22Rv1 (cell line): Measurements from ENCODE around the gene ATG101.

Experiments used
- H3K27ac ChIP-seq: fragments of 450-650 bp; 2 replicates; pipeline ENCODE4 v1.5.1; 2017
- ZFX ChIP-seq: fragments of 450-650 bp; IDR thresholded peaks from 2 replicates; pipeline ENCODE4 v1.6.1; 2017; ENCODE audit warnings: antibody characterized with exemption, borderline replicate concordance
- TF ChIP-seq, protein P1 (sequence below): fragments of 450-650 bp; IDR thresholded peaks from 2 replicates; pipeline ENCODE4 v1.5.1; 2017; ENCODE audit warnings: mild to moderate bottlenecking

The ATG101 gene

DNA sequence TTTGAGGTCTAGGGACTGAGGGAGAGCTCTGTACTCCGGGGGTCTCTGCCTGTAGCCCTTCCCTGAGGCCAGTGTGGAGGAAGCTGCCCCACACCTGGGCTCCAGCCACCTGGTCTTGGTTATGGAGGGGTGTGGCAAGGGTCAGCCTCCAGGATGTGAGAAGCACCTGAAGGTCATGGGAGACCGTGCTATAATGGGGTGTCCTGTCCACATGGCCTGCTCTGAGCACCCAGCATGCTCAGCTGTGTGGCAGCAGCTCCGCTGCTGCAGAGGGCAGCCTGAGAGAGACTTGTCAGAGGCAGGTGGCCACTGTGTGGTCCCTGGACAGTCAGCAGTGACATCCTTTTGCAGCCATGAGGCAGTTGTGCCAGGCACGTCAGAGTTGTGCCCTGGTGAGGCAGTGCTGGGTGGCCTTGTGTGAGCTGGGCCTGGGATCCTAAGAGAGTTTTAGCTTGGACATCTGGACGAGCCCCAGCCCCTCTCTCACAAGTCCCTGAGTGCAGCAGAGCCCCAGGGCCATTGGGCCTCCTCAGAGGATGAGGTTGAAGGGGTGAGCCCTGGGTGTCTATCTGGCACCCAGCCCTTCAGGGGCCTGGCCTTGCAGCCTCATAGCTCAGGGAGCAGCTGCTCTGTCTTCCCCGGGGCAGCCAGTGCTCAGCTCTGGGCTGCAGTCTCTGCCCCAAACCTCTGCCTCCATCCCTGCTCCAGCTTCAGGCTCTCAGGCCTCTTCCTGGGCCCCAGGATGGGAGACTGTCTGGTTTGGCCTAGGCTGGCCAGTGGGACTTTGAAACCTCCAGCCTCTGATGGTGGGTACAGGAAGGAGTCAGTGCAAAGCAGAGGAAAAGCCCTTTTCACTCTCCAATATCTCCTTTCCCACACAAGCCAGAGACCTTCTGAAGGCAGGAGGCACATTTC lies 7.4 kb upstream of the ATG101 start:
- H3K27ac ChIP-seq: no peak overlapping the region
- TF ChIP-seq ZFX: no peak
- TF ChIP-seq, protein P1, sequence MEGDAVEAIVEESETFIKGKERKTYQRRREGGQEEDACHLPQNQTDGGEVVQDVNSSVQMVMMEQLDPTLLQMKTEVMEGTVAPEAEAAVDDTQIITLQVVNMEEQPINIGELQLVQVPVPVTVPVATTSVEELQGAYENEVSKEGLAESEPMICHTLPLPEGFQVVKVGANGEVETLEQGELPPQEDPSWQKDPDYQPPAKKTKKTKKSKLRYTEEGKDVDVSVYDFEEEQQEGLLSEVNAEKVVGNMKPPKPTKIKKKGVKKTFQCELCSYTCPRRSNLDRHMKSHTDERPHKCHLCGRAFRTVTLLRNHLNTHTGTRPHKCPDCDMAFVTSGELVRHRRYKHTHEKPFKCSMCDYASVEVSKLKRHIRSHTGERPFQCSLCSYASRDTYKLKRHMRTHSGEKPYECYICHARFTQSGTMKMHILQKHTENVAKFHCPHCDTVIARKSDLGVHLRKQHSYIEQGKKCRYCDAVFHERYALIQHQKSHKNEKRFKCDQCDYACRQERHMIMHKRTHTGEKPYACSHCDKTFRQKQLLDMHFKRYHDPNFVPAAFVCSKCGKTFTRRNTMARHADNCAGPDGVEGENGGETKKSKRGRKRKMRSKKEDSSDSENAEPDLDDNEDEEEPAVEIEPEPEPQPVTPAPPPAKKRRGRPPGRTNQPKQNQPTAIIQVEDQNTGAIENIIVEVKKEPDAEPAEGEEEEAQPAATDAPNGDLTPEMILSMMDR: no peak

- TF ChIP-seq, protein P1: no peak
- TF ChIP-seq ZFX: no peak
- H3K27ac ChIP-seq: no peak overlapping the region
These were observed 6.5 kb upstream of the ATG101 start for GRCh38 chr12:52063082-52063924.

DNA sequence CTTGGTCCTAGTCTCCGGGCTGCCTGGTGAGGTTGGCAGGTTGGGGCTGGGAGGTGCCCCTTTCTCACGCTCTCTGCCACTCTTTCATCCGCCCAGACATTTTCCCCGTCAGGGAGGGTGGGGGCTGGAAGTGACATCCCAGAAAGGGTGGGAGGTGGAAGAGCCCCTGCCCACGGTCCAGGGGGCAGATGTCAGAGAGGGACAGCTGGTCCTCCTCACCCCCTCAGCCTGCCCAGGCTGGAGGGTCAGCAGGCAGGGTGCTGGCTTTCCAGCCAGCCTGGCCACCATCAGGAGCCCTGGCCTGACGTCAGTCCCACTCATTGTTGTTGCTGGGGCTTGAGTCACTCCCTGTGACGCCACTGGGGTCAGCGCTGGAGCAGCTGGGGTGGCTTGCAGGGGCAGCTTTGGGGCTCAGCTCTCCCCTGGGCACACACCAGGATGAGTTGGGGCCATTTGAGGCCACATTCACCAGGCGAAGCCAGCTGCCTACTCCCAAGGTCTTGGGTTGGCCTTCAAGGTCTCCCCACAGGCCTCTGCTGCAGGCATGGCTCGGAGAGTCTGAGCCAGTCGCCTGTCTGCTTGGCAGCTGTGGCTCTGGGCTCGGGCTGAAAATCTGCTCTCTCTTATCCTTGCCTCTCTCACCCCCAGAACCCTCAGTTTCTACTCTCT lies 5.7 kb upstream of the ATG101 start:
- TF ChIP-seq, protein P1: no peak
- no peak for TF ChIP-seq ZFX
- H3K27ac ChIP-seq: no peak overlapping the region

DNA sequence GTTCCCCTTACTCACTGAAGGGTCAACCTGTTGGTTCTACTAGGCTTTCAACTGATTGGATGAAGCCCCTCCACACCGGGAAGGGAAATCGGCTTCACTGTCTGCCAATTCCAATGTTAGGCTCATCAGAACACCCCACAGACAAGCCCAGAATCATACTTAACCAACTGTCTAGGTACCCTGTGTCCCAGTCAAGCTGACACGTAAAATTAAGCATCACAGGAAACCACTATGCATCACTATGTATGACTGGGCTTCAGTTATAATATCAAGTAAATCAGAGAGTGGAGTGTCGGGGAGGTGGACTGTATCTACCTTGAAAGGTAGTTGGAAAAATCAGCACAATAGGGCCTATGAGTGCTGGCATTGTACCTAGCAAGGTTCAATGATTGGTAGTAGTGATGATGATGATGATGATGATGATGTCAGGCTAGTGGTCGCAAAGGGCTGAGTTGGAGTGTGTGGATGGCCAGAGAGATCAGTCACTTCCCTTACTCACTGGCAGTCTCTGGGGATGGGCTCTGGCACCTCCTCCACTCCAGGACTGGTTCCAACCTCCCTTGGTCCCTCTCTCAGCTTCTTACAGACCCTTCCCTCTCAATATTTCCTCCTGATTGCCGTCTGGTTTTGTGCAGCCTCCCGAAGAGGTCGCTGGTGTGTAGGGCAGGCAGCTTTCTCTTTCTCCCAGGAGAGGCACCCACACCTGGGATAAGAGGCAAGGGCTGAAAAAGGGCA lies 3.3 kb upstream of the ATG101 start:
- H3K27ac ChIP-seq: no peak overlapping the region
- no peak for TF ChIP-seq ZFX
- TF ChIP-seq, protein P1: no peak

DNA sequence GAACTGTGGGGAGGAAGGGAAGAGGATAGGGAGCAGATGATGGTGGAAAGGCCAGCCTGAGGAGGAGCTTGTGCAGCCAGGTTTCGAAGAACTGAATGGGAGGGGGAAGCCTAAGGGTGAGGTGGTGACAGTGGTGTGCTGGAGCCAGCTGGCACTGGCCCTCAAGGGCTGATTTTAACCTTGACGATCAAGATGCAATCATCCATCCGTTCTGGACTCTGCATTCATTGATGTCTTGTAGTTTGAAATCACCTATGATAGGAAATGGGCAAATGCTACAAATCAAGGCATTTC lies 2.8 kb upstream of the ATG101 start:
- TF ChIP-seq, protein P1: no peak
- TF ChIP-seq ZFX: no peak
- no peak overlapping the region for H3K27ac ChIP-seq

GRCh38 chr12:52070185-52070925 lies 577 bp downstream of the ATG101 start:
- TF ChIP-seq ZFX: no peak
- TF ChIP-seq, protein P1: no peak
- H3K27ac ChIP-seq: peak overlapping the region; percentile 78
